Activated CD4-positive, alpha-beta T cell treated with anti-CD3 and anti-CD28 coated beads, Interleukin-2, amount 50 U/mL, for 24 hours (primary cell): Measurements from ENCODE around the gene SCML1.
"Not testable (repeated sequence)": the region's sequence is repeated elsewhere in the genome, so short reads cannot be mapped to it uniquely, and the experiment has no call there.

Experiments
- DNase-seq, 2 donors: peaks; one replicate each; pipeline ENCODE4 v3.0.0-alpha.2; 2020; ENCODE audit warnings: low read depth in 1 of 2, low spot score in 1 of 2

The SCML1 gene

DNA sequence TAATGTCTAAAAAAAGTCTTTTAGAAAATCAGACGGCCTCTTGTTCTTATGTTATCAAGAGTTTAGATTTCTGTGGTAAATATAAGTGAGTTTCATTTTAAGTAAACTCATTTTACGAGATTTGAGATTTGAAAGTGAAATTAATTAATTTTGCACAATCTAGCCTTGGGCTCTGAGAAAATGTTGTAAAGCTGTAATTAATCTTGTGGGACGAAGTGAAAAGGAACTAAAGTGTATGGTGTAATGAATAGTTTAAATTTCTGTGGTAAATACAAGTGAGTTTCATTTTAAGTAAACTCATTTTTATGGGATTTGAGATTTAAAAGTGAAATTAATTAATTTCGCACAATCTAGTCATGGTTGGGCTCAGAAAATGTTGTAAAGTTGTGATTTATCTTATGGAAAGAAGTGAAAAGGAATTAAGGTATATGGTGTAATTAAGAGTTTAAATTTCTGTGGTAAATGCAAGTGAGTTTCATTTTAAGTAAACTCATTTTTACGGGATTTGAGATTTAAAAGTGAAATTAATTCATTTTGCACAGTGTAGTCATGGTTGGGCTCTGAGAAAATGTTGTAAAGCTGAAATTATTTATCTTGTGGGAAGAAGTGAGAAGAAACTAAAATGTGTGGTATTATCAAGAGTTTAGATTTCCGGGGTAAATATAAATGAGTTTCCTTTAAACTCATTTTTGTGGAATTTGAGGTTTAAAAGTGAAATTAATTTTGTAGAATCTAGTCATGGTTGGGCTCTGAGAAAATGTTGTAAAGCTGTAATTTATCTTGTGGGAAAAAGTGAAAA lies 1.6 kb downstream of the SCML1 start:
- no peak for DNase-seq

DNA sequence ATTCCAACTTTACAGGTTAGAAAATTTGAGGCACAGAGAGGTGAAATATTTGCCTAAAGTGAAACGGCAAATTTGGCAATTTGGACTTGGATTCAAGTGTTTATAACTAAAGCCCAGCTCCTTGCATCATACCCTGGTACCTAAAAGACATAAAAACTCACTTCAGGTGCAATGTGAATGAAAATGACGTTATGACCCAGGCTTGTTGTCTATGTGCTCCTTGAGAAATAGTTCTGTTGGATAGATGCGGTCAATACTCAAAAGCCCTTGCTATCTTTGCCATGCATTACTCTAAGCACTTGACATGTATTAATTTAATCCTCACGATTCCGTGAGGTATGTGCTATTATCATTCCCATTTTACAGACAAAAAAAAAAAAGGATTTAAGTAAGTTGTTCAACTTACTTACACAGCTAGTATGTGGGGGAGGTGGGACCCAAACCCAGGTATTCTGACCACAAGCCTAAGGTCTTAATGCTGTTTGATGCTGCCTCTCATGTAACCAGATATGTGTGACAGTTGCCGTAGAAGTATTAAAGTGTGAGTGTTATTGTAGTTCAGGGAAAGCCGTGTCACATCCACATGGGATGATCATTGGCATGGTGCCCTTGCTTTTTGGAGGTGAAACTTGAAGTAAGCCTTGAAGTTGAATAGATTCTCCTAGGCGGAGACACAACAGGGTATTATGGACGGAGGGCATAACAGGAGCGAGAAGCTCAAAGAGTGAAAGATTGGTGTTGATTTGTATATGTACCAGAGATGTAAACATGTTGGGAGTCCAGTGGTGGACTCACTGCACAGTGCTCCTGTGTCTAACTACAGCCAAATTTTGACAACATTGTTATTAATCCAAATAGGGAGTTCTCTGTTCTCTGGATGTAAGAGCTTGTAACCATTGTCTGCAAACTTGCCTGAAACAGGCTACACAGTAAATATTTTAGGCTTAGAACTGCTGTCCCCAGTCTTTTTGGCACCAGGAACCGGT lies 3.1 kb downstream of the SCML1 start:
- DNase-seq: no peak

DNA sequence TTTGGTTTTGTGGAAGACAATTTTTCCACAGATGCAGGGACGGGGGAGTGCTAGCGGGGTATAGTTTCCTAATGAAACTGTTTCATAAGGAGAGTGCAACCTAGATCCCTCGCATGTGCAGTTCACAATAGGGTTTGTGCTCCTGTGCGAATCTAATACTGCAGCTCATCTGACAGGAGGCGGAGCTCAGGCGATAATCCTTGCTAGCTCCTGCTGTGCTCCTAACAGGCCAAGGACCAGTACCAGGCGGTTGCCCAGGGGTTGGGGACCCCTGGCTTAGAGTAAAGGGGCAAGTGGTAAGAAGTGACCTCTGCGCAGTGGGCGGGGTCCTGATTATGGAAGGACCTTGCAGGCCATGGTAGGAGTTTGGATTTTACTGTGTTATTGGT lies 3.8 kb downstream of the SCML1 start:
- DNase-seq: no peak

DNA sequence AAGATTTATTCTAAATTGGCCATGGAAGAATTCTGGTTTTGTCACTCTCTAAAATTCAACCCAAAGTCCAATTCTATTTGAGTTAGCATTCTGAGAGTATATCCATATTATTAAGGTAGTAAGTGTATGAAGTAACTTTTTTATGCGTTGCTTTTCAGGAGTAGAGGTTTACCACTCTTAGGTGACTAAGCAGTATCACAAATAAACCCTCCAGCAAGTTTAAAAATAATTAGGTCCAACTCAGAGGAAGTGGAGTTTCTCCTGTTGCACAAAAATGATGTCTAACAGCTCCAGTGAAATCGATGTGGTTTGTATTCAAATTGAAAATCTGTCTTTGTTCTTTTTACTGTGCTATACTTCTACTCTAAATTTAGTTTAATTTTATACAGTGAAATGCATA lies 6.6 kb downstream of the SCML1 start:
- no peak for DNase-seq

DNA sequence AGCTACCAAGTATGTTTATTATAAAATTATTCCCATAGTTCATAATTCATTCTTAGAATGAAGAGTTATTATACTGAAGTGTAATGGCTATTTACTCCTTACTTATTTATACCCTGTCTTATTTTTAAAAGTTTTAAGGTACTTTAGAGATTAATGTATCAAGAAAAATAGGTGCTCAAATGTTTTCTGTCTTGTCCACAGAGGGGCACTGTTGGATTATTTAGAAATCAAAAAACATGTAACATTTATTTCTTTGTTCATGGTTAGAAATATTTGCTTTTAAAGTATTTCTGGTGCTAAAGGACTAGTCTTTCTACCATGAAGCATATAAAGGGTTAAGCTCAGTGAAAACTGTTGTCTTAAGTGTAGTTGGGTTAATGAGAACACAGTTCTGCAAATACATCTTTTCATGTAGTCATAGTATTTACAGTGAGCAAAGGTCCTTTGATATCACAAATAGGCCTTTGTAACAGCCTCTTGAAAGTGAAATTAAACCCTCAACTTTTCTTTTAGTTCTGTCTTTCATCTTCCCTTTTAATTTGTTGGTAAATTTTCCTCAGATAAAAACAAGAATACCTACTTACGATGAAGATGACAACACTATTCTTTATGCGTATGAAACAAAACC lies 7.7 kb downstream of the SCML1 start:
- no peak for DNase-seq

DNA sequence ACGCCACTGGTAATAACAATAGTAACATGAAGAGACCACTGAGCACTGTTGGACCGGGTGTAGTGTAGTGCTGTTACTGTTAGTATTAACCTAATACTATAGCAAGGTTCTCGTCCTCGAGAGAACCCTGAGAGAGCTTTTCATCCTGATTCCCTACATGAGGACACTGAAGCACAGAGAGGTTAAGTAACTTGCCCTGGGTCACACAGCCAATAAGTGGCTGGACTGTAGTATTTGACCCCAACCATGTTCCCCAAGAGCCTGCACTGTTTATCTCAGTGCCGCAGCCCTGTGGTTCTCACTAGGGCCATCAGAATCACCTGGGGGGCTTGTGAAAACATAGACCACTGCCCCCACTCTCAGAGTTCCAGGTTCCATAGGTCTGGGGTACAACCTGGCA lies 10.4 kb downstream of the SCML1 start:
- no peak for DNase-seq

DNA sequence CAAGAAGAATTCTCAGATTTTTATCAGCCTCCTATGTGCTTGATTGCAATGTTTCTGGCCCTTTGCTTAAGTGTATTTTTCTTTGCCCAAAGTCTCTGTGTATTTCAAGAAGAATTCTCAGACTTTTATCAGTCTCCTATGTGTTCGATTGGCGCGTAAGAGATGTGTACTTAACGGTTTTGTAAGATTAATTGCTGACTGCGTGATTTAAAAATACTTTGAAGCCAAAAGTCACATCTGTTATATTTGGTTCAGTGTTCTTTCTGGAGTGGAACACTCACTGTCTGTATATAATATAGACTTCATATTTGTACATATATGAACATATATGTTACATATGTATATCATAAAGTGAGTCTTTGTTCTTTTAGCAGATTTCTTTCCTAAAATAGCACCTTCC lies 11.4 kb downstream of the SCML1 start:
- DNase-seq: no peak

DNA sequence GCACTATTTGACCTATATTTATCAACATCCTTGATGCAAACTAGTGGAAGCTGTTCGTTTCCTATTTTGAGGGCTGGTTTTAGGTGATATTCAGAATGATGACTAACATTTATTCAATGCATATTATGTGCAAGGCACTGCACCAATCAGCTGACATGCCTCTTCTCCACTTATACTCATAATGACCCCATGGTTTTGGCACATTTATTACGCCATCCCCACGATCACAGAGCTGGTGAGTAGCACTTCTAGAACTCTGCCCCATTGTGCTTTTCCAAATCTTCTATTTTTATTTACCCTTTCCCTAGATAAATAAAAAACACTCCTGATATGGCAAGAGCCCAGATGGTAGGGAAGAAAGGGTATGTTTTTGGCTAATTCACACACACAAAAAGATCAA lies 13.1 kb downstream of the SCML1 start:
- DNase-seq: no peak

DNA sequence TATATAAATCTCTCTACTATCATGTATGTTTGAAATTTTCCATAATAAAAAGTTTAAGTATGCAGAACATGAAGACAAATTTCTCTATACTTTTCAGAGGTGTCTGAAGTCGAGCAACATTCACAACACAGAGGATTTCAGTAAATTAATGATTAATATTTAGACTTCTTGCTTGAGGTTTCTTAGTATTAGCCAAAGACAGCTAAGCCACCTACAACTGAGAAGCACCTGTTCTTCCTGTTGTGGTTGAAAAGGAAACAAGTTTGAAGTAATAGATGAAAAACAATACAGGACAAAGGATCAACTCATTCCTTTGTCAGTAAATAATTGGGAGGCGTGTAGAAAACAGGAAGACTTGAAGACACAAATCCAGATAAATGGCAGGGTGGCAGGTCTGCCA lies 21.1 kb downstream of the SCML1 start:
- DNase-seq: no peak

DNA sequence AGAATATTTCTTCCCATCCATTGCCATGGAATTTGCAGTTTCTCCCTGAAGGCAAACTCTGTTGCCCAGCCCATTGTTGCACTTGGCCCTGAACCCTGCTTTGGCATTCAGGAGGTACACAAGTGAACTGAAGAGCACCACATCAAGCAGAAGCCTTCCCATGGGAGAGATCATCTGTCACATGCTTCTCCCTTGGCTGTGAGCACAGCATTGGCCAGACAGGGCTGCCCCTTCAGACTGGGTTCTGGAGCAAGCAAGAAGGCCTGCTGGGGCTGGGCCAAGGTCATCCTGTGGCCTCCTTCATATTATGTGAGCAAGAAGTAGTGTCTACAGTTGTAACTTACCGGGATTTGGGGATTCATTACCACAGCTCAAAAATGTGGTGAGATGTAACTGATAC lies 22.7 kb downstream of the SCML1 start:
- no peak for DNase-seq

DNA sequence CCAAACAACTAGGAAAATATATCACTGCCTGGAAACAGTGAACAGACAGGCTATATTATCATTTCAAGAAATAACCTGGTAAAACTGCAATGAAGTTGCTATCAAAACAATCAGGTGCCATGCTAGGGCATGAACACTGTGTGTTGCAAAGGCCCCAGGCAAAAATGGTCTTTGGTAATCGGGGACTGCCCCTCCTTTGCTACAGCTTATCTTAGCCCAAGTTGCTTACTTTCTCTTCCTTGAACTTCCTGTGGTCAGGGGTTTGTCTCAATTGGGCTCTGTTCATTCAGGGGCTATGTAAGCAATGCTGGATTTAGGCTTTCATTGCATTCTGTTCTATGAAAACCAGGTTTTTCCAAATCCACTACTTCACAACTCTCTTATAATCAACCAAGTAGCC lies 30.4 kb downstream of the SCML1 start:
- no peak for DNase-seq

DNA sequence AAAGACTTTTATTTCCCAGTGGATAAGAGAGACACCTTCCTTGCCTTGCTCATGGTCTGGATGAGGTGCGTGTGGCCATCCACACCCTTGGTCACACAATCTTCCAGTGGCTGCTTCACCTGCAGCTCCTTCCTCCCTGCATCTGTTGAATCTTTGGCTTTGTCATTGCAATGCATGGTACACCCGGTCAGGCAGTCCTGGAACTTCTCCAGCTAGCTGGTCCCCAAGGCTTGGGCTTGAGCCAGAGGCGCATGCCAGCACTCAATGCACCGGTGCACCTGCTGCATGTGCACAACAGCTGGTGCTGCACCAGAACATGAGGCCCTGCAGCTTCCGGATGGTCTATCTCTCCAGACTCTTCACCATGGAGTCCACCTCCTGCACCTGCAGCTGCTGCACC lies 31.7 kb downstream of the SCML1 start:
- no peak for DNase-seq

DNA sequence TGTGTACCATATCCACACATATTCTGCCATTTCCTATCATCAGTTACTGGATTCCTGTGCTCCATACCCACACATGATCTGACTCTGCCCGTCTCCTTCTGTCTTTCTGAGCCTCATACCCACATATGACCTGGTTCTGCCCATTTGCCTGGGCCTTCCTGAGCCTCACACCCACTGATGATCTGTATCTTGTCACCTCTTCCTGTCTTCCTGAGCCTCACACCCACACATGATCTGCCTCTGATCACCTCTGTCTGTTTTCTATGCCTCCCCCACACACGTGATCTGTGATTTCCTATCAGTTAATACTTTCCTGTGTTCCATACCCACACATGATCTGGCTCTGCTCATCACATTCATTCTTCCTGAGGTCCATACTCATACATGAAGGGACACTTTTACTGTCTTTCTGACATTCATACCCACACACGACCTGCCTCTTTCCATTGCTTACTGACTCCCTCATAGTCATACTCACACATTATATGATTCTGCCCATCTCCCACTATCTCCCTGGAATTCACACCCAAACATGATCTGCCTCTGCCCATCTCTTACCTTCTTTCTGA lies 32.5 kb downstream of the SCML1 start:
- DNase-seq: no peak

DNA sequence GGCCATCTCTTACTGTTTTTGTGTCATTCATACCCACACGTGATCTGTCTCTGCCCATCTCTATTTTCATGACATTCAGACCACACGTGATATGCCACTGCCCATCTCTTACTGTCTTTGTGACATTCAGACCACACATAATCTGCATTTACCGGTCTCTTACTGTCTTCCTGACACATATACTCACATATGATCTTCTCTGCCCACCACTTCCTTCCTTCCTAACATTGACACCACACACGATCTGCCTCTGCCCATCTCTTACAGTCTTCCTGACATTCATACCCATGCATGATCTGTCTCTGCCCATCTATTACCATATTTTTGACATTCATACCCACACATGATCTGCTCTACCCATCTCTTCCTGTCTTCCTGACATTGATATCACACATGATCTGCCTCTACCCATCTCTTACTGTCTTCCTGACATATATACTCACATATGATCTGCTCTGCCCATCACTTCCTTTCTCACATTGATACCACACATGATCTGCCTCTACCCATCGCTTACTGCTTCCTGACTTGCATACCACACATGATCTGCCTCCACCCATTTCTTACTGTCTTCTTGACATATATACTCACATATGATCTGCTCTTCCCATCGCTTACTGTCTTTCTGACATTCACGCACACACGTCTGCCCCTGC lies 36.1 kb downstream of the SCML1 start:
- DNase-seq: no peak

DNA sequence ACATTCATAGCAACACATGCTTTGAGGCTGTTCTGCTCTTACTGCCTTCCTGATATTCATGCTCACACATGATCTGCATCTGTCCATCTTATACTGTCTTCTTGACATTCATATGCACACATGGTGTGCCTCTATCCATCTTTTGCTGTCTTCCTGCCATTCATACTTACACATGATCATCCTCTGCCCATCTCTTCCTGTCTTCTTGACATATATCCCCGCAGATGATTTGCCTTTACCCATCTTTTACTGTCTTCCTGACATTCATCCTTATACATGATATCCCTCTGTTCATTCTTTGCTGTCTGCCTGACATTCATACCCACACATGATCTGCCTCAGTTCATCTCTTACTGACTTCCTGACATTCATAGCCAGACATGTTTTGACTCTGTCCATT lies 36.8 kb downstream of the SCML1 start:
- DNase-seq: no peak

DNA sequence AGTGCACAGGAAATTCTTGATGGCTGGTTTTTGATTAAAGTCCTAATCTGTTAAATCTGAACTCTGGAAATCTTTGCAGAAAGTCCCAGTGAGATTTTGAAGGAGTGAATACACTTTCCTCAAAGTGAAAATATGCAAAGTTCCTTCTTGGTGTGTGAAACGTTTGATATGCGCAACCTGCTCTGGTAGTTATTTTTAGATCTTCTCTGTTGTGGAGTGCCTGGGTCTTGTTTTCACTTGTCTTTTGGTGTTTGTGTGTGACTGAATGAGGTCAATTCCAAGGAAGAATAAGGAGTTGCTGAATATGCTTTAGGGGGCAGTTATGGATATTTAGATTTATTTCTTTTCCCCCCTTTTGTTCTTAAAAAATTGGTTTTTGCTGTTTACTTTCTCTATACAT lies 41.7 kb downstream of the SCML1 start:
- DNase-seq: no peak

DNA sequence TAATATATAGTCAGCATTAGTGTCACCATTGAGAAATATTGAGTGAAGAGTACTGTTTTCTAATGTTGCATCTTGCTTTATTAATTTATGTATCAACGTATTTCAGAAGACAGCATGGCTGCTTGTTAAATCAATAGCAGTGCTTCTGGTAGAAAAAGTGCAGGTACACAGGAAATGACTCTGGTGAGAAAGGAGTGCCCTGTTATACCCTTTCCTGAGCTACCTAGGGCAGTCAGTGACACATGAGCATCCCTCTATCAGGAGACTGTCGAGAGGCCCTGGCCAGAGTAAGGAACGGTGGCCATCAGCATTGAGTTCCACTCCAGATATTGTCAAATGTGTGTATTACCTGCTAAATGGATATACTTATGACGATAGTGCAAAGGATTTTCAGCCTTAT lies 42.1 kb downstream of the SCML1 start:
- no peak for DNase-seq

DNA sequence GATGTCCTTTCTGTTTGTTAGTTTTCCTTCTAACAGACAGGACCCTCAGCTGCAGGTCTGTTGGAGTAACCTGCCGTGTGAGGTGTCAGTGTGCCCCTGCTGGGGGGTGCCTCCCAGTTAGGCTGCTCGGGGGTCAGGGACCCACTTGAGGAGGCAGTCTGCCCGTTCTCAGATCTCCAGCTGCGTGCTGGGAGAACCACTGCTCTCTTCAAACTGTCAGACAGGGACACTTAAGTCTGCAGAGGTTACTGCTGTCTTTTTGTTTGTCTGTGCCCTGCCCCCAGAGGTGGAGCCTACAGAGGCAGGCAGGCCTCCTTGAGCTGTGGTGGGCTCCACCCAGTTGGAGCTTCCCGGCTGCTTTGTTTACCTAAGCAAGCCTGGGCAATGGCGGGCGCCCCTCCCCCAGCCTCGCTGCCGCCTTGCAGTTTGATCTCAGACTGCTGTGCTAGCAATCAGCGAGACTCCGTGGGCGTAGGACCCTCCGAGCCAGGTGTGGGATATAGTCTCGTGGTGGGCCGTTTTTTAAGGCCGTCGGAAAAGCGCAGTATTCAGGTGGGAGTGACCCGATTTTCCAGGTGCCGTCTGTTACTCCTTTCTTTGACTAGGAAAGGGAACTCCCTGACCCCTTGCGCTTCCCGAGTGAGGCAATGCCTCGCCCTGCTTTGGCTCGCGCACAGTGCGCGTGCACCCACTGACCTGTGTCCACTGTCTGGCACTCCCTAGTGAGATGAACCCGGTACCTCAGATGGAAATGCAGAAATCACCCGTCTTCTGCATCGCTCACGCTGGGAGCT lies 49.5 kb downstream of the SCML1 start:
- not testable (repeated sequence) for DNase-seq

DNA sequence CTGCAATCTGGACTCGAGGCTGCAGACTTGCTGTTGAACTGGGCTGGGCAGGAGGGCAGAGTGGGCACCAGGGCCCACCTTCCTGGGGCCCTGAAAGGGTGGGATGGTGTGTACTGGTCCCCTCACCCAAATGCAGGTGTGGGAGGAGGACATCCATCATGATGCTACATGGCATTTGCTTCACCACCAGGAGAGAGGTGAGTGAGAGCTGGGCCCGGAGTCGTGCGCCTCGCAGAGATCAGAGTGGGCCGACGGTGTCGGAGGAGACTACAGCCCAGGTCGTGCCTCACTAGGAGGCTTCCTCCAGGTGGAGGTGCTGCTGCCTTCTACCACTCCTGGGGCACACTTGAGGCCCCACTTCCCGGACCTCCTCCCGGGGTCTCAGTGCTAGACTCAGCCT lies 50.3 kb downstream of the SCML1 start:
- DNase-seq: no peak

DNA sequence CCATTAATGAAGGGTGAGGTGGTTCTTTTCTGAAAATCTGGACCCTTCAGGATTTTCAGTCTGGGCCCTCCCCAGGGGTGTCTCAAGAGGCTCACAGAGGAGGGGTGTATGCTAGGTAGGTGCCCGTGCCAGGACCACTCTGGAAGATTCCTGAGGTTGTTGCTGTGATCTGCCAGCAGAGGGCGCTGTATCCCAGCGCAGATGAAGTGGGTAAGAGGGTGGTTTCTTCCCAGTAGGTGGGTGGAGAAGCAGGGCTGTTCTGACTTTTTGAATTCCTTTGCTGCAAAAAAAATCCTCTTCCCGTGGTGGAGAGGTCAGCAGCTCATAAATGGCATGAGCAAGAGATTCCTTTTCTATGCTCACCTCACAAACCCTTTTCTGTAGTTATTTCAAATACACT lies 51.1 kb downstream of the SCML1 start:
- peak; percentile 7 for DNase-seq
